K562 (cell line): ENCODE measurements around the gene CNTN4.

Experiments used
- CEBPZ ChIP-seq: fragments of 150-350 bp; IDR thresholded peaks from 2 replicates; pipeline ENCODE4 v1.6.1; 2014; ENCODE audit warnings: low read depth, mild to moderate bottlenecking, low read length, borderline replicate concordance
- NFXL1 ChIP-seq: fragments of 450-650 bp; formaldehyde crosslinking; IDR thresholded peaks from 2 replicates; pipeline ENCODE4 v1.4.0; 2021; ENCODE audit warnings: mild to moderate bottlenecking
- POLR2A ChIP-seq: fragments of 450-650 bp; conservative IDR thresholded peaks from 2 replicates; pipeline ENCODE4 v1.6.1; 2016
- RBBP5 ChIP-seq: fragments of 200-600 bp; sonication (generic); IDR thresholded peaks from 2 replicates; pipeline ENCODE4 v1.6.1; 2012; ENCODE audit warnings: borderline replicate concordance, mild to moderate bottlenecking, low read length, control low read depth, inconsistent platforms; ENCODE audit not compliant: insufficient read depth, poor library complexity, severe bottlenecking
- SMAD3 ChIP-seq: fragments of 450-650 bp; formaldehyde crosslinking; conservative IDR thresholded peaks from 2 replicates; pipeline ENCODE4 v1.4.0; 2020; ENCODE audit warnings: mild to moderate bottlenecking
- SRF ChIP-seq, 2 experiments: fragments of 250-450, 450-650 bp in 1 of 2; sonication (Bioruptor Pico) in 1 of 2; sonication (generic) in 1 of 2; formaldehyde crosslinking; IDR thresholded peaks; 2 replicates each; pipeline versions ENCODE4 v1.5.0 to v1.5.1; 2020 to 2022; ENCODE audit warnings: mild to moderate bottlenecking in 1 of 2, missing genetic modification reagents in 1 of 2
- U2AF1 ChIP-seq: fragments of 200-400 bp; formaldehyde crosslinking; optimal IDR thresholded peaks from 2 replicates; pipeline ENCODE3; 2017; ENCODE audit warnings: mild to moderate bottlenecking, low read depth, low read length, moderate library complexity
- YY1 ChIP-seq, 3 experiments: IDR thresholded peaks; 2 replicates each; pipeline ENCODE4 v1.6.1; 2011; ENCODE audit warnings: low read length in 2 of 3, mild to moderate bottlenecking in 2 of 3, moderate library complexity in 2 of 3, borderline replicate concordance in 1 of 3, control low read depth in 1 of 3, low read depth in 1 of 3; ENCODE audit not compliant: insufficient read depth in 3 of 3, insufficient replicate concordance in 2 of 3, control insufficient read depth in 1 of 3, insufficient read length in 1 of 3; ENCODE audit errors: extremely low read depth in 1 of 3
- ZNF24 ChIP-seq: fragments of 450-650 bp; IDR thresholded peaks from 2 replicates; pipeline ENCODE4 v1.6.1; 2016
- TF ChIP-seq, protein P1 (sequence below): IDR thresholded peaks from 3 replicates; pipeline ENCODE4 v1.6.1; 2011; ENCODE audit warnings: borderline replicate concordance, mild to moderate bottlenecking; ENCODE audit not compliant: insufficient read length, insufficient read depth

GRCh38 chr3:2392981-2393380 lies 294.3 kb downstream of the CNTN4 start:
- no peak for TF ChIP-seq RBBP5
- TF ChIP-seq CEBPZ: no peak
- TF ChIP-seq, protein P1, sequence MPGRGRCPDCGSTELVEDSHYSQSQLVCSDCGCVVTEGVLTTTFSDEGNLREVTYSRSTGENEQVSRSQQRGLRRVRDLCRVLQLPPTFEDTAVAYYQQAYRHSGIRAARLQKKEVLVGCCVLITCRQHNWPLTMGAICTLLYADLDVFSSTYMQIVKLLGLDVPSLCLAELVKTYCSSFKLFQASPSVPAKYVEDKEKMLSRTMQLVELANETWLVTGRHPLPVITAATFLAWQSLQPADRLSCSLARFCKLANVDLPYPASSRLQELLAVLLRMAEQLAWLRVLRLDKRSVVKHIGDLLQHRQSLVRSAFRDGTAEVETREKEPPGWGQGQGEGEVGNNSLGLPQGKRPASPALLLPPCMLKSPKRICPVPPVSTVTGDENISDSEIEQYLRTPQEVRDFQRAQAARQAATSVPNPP: no peak
- TF ChIP-seq ZNF24: no peak
- TF ChIP-seq POLR2A: no peak
- TF ChIP-seq NFXL1 (CRISPR knock-in tag): no peak
- TF ChIP-seq SMAD3 (CRISPR knock-in tag): no peak
- no peak for TF ChIP-seq U2AF1
- no peak for TF ChIP-seq SRF (CRISPR knock-in tag; IDR thresholded peaks at IDR 0.05)
- TF ChIP-seq YY1 (IDR thresholded peaks at IDR 0.05; ENCODE audit: borderline replicate concordance in 1 of 3, control insufficient read depth in 1 of 3, extremely low read depth in 1 of 3, insufficient read depth in 3 of 3, insufficient read length in 1 of 3, insufficient replicate concordance in 2 of 3, low read depth in 1 of 3, low read length in 2 of 3): no peak
